ENCODE measurements around the gene TVP23A.
A peak's percentile ranks its signal among the peaks of the same experiment; 100 is the strongest.
"Not testable (repeated sequence)": the region's sequence is repeated elsewhere in the genome, so short reads cannot be mapped to it uniquely, and the experiment has no call there.

The TVP23A gene

DNA sequence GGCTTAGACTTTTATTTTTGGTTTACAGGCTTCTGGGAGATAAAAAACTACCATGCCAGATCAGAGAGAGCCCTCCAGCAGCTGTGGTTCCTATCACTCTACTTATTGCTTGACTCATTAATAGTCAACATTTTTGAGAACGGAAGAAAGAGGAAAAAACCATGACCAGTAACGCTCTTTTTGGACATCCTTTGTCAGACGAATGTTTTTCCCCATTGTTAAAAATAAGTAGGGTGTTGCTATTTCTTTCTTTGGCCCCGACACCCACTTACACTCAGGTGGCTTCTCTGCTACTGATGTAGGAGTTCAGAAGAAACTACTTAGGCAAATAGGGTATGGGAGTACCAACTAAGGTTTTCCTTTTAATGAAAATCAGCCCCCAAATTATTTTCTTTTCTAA, 27.5 kb downstream of the TVP23A start:
- DNase-seq (ENCODE audit: low spot score), result no peak

GRCh38 chr16:10788630-10789029, 30.0 kb downstream of the TVP23A start:
- not testable (repeated sequence) for DNase-seq (ENCODE audit: low spot score)

- no peak for DNase-seq (ENCODE audit: low spot score)
These were observed 31.3 kb downstream of the TVP23A start for GRCh38 chr16:10787304-10787703.

DNA sequence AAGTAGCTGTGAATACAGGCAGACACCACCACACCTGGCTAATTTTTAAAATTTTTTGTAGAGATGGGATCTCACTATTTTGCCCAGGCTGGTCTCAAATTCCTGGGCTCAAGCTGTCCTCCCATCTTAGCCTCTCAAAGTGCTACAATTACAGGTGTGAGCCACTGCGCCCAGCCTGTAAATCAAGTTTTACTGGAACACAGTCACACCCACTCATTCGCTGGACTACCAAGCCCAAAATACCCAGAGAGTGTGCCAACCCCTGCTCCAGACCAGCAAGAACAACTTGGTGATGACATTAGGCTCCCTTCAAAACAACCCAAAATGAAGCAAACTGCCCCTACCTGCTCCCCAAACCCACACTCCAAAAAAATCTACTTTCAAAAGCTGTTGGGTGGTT, 36.0 kb downstream of the TVP23A start:
- no peak for DNase-seq (ENCODE audit: low spot score)

DNA sequence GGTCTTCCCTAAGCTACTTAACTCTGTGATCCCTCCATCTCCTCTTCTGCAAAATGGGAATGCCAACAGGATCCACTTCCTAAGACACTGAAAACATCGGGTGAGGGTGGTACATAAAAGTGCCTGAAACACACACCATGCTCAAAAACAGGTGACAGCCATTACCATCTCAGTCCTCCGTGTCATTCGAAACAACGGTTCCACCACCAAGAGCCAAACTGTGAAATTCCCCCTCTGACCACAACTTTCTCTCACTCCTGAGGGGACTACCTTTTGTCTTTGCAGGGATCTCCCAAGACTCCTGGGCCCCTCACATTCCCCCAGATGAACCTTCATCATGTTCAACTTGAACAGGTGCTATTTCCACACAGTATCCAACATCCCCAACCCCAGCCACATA, 38.0 kb downstream of the TVP23A start:
- DNase-seq (ENCODE audit: low spot score), result no peak

DNA sequence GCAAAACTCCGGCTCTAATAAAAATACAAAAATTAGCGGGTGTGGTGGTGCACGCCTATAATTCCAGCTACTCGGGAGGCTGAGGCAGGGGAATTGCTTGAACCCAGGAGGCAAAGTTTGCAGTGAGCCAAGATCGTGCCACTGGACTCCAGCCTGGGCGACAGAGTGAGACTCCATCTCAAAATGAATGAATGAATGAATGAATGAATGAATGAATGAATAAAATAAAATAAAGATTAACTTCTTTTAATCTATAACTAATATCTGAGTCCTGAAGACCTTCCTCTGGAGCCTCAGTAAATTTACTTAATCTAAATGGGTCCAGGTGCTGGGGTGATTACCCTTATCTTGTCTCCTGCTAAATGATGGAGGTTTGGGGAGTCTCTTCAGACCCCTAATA, 38.7 kb downstream of the TVP23A start:
- not testable (repeated sequence) for DNase-seq (ENCODE audit: low spot score)

DNA sequence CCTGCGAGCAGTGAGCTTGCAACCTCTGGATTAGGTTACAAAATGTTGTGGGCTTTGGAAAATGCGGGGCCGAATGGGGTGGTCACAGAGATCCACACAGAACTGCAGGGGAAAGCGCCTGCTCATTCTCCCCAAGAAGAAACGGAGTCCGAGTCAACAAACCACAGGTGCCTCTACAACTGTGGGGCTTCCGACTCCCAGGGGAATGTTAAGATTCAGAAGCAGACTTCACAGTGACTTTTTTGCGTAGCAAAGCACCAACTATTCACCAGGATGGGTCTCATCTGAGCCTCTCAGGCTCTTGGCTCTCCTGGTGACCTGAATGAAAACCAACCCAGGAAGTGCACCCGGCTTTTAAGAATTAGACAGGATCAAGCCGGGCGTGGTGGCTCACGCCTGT, 41.2 kb downstream of the TVP23A start:
- DNase-seq (ENCODE audit: low spot score), result no peak

DNA sequence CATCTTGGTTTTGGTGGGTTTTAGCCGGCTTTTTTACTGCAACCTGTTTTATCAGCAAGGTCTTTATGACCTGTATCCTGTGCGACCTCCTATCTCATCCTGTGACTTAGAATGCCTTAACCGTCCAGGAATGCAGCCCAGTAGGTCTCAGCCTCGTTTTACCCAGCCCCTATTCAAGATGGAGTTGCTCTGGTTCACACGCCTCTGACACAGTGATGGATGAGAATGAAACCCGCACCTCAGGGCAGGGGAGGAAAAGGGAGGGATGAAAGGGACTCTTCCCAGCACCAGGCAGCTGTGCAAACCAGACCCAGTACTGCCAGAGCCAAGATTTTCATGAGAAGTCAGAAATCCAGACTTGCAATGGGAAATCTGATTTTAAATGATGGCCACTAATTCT, 41.7 kb downstream of the TVP23A start:
- not testable (repeated sequence) for DNase-seq (ENCODE audit: low spot score)

DNA sequence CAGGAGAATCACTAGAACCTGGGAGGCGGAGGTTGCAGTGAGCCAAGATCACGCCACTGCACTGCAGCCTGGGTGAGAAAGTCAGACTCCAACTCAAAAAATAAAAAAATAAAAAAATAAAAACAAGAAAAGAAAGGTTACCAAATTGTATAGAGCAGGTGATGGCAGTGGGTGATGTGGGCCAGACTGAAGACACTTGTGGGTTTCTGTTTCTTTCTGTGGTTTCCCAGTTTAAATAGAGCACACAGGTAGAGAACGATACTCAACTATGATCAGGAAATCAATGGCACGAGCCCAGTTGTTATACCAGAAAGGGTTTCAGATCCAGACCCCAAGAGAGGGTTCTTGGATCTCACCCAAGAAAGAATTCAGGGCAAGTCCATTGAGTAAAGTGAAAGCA, 42.3 kb downstream of the TVP23A start:
- no peak for DNase-seq (ENCODE audit: low spot score)

DNA sequence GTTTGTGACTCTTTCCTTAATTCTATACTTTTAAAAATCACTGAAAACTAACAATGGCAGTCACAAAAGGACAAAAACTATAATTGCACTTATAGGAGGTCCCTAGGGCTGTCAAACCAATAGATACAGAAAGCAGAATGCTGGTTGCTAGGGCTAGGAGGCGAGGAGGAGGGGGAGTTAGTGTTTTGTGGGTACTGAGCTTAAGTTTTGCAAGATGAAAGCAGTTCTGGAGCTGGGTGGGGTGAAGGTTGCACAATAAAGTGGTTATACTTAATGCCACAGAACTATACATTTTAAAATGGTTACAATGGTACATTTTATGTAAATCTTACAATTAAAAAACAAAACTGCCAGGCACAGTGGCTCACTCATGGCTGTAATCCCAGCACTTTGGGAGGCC, 47.7 kb downstream of the TVP23A start:
- DNase-seq (ENCODE audit: low spot score), result no peak

DNA sequence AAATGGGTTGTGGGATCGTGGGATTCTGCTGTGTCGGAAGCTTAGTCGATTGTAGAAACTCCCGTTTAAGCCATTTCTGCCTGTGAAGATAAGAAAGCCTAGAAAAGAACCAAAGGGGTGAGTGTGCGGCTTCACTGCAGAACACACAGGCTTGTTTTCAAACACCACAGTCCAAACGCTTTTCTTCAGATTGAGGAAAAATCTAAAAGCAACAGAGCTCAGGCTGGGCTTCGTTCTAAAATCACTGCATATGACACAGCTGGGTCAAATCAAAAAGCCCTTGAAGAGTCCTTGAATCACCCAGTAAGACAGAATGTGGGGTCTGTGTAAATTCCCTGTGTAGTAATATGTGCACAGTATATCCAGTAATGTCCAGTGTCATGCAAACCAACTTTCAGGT, 49.2 kb downstream of the TVP23A start:
- DNase-seq (ENCODE audit: low spot score), result no peak

GRCh38 chr16:10767127-10767526, 51.5 kb downstream of the TVP23A start:
- no peak for DNase-seq (ENCODE audit: low spot score)

DNA sequence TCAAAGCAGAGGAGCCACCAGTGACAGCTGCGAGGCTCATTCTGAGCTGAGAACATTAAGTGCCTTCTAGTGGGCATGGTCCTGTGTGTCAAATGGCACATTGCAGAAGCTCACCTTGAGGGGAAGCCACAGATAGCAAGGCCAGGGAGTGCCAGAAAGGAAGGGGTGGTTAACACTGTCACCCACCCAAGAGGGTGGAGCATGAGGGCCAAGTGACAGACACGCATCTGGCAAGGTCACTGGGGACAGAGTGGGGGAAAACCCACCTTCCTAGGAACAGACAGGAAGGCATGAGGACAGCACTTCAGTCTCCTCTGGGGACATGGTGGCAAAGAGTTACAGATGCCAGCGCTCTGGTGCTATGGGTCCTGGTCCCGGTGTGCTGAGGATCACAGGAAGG, 52.8 kb downstream of the TVP23A start:
- no peak for DNase-seq (ENCODE audit: low spot score)

GRCh38 chr16:10763456-10763855, 55.1 kb downstream of the TVP23A start:
- DNase-seq (ENCODE audit: low spot score), result no peak

DNA sequence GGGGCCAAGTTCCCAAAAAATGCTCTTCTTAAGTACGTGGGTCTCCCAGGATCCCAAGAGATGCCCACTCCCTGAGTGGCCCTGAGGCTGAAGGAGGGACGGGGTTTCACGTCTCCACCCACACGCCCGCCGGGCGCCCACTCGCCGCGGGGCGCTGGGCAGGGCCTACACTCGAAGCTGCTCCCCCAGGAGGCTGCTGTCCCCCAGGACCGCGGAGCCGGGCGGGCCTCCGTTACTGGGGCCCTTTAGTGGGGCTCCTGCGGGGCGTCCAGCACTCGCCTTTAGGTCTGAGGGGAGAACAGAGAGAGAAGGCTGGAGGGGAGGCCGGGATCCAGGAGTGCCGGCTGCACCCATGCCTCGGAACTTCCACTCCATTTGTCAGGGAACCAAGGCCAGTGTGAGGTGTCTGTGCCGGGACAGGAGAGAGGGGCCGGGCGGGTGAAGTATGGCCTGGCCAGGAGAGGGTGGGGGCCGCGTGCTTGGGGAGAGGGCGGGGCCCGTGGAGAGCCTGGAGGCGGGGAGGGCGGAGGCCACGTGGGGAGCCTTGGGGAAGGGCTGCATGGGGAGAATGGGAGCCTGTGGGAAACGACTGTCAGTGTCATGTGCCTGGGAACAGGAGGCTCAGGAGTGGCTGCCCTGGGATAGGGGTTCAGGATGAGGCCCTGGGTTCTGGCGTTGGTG, 56.1 kb downstream of the TVP23A start:
- DNase-seq (ENCODE audit: low spot score), result no peak

DNA sequence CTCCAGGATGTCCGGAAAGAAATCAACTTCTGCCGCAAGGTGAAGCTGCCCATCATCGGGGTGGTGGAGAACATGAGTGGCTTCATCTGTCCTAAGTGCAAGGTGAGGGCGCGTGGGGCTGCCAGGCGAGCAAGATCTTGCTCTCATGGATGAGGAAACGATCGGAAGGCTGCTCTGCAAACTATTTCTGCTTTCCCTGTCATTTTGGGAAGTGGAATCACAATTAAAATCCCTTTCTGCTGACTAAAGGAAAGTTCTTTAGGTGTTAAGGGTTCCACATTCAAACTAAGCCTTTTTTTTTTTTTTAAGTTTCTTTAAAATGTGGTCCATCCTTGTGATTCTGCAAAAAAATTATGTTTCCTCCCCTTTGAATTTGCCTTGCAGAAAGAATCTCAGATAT, 57.2 kb downstream of the TVP23A start:
- DNase-seq (ENCODE audit: low spot score), result no peak

DNA sequence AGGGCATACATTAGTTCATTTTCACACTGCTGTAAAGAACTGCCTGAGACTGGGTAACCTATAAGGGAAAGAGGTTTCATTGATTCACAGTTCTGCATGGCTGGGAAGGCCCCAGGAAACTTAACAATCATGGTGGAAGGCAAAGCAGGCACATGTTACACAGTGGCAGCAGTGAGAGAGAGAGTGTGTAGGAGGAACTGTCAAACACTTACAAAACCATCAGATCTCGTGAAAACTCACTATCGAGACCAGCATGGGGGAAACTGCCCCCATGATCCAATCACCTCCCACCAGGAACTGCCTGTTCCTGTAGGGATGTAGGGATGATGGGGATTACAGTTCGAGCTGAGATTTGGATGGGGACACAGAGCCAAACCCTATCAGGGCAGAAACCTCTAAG, 57.7 kb downstream of the TVP23A start:
- DNase-seq (ENCODE audit: low spot score), result no peak

DNA sequence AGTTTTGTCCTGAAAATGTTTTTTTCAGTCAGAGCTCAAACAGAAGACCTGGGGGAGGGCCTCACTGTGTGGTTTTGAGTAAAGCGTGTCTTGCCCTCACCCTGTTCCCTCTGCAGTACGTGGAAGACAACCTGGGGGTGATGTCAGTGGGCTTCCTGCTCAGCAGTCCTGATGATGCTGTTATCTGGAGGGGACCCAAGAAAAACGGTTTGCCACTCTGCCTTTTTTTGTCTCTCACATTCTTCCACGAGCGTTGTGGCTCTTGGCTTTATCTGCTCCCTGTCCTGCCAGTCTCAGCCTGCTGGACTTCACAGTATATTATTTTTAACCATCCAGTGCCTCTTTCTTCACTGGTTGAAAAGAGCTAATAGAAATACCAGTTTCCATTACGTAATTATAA, 62.0 kb downstream of the TVP23A start:
- DNase-seq (ENCODE audit: low spot score), result no peak

DNA sequence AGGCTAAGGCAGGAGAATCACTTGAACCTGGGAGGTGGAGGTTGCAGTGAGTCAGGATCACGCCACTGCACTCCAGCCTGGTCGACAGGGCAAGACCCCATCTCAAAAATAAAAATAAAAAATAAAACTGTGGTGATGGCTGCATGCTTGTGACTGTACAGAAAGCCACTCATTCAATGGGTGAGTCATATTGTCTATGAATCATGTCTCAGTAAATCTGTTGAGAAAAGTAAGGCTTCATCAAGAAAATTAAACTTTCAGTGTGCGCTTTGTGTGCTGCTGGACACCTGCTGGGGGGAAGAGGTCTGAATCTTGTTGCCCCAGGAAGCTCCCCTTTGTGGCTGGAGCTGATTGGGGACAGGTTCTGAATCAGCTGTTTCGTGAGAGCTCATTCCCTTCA, 63.7 kb downstream of the TVP23A start:
- peak; percentile 43 for DNase-seq (ENCODE audit: low spot score)

GRCh38 chr16:10753670-10754069, 64.9 kb downstream of the TVP23A start:
- no peak for DNase-seq (ENCODE audit: low spot score)

- DNase-seq (ENCODE audit: low spot score), result no peak
These were observed 65.6 kb downstream of the TVP23A start for GRCh38 chr16:10752843-10753523.

DNA sequence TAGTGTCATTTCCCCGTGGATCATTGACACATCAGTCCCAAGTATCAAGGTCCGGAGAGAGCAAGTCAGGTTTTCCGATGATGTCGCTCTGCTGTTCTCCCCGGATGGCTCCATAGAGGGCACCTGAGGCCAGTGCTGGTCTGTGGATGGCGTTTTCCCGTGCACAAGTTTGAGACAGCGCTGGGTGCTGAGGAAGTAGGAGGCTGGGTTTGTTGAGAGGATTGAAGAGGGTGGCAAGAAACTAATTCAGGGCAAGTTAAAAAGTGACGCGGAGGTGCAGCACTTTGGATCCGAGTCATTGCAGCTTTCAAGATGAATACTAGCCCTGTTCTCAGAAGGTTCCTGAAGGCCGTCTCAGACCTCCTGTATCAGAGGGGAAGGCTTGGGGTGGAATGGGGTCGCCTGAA, 67.3 kb downstream of the TVP23A start:
- DNase-seq (ENCODE audit: low spot score), result no peak

DNA sequence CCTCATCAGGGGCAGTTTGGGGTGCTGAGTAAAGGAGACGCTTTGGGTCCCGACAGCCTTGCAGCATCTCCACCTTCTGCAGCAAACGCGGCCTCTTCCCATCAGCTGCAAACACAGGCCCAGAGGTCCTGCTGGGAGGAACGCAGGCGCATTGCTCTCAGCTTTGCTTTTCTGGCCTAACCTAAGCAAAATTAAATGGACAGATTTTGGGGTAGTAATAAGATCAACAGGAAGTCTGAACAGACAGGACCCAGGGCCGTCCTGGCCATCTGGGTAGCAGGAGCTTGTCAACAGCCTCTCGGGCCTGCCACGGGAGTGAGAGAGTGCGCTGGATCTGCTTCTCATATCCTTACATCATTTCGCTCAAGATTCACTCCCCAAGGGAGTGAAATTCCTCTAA, 67.8 kb downstream of the TVP23A start:
- DNase-seq (ENCODE audit: low spot score), result no peak

DNA sequence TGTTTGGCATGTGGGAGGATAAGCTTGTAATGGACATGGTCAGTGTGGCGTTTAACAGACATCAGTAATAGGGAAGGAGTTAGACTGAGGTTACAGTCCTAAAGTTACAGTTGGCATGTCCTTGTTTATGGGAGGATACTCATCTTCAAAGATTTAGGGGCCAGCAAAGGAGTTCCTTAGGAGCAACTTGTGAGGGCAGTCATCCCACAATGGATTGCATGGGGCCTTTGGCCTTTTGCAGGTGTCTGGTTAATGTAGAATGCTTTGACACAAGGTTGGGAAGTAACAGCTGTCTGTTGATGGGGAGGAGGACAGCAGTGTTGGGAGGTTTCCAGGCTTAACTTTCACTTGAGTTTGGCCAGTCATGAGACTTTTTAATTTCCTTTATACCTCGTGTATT, 72.8 kb downstream of the TVP23A start:
- no peak for DNase-seq (ENCODE audit: low spot score)
